Small intestine (tissue), 7 donors: Measurements from ENCODE around the gene HEATR5B. TPM values are rescaled to one million over a fixed set of nuclear protein-coding genes. Genes with fewer than 3 reads are reported as not detected.
A peak's percentile ranks its signal among the peaks of the same experiment; 100 is the strongest.

Experiments used
- DNase-seq, 2 donors: peaks; one replicate each; pipeline versions ENCODE4 v3.0.0 to v3.0.0-alpha.2; 2013
- FAIRE-seq: peaks from 2 replicates; lab custom pipeline; 2012; peaks lifted over from hg19 to GRCh38; lab: Jason Lieb, UNC
- H3K27ac ChIP-seq, 3 donors: one replicate each; pipeline ENCODE4 v1.5.1; 2013; ENCODE audit warnings: low read length in 2 of 3, mild to moderate bottlenecking in 2 of 3, control low read depth in 1 of 3, inconsistent platforms in 1 of 3, low read depth in 1 of 3, moderate library complexity in 1 of 3
- H3K27me3 ChIP-seq, 3 donors: one replicate each; pipeline ENCODE4 v1.6.1; 2013; ENCODE audit warnings: low read length in 3 of 3, inconsistent platforms in 1 of 3; ENCODE audit not compliant: control insufficient read depth in 3 of 3, insufficient read depth in 3 of 3
- H3K36me3 ChIP-seq, 3 donors: one replicate each; pipeline ENCODE4 v1.6.1; 2013; ENCODE audit warnings: low read length in 3 of 3, inconsistent platforms in 1 of 3, low read depth in 1 of 3, mild to moderate bottlenecking in 1 of 3, moderate library complexity in 1 of 3; ENCODE audit not compliant: control insufficient read depth in 3 of 3, insufficient read depth in 2 of 3
- H3K4me1 ChIP-seq, 3 donors: one replicate each; pipeline ENCODE4 v1.6.1; 2013; ENCODE audit warnings: low read length in 2 of 3, inconsistent platforms in 1 of 3, low read depth in 1 of 3, mild to moderate bottlenecking in 1 of 3, moderate library complexity in 1 of 3; ENCODE audit not compliant: control insufficient read depth in 3 of 3, insufficient read depth in 2 of 3
- H3K4me3 ChIP-seq, 3 donors: one replicate each; pipeline ENCODE4 v1.5.1; 2013; ENCODE audit warnings: low read length in 3 of 3, control low read depth in 1 of 3, inconsistent platforms in 1 of 3, low read depth in 1 of 3, mild to moderate bottlenecking in 1 of 3, moderate library complexity in 1 of 3
- H3K9me3 ChIP-seq, 2 donors: one replicate each; pipeline ENCODE4 v1.6.1; 2013; ENCODE audit warnings: low read depth in 1 of 2, low read length in 1 of 2; ENCODE audit not compliant: control insufficient read depth in 2 of 2, insufficient read depth in 1 of 2
- WGBS, 3 donors: extraction: QIAGEN DNeasy Blood & Tissue Kit; methylation state at CpG; one replicate each; pipeline ENCODE4 v1.1.7; 2013; 5-methylcytosine and 5-hydroxymethylcytosine counted together
- polyA plus RNA-seq, 4 donors: library from polyadenylated mRNA; stranded (reverse) in 3 of 4; unstranded in 1 of 4; fragments of 200-250 nt in 3 of 4; fragments of 120-200 nt in 1 of 4; gene quantifications; one replicate each; pipeline versions ENCODE4 v1.2.1 to v1.2.3, GENCODE V29; 2013
- donor health status: healthy with polysubstance abuse.
- donor health status: control.
- donor health status: control.
- donor health status: Bipolar disorder and iron deficiency.
- donor health status: healthy.

Gene HEATR5B
- polyA plus RNA-seq, 4 donors = 6.2 to 18.3 (median 10.5) TPM

GRCh38 chr2:37061013-37061711 lies 23.0 kb downstream of the HEATR5B start:
- H3K4me1 ChIP-seq = no peaks in the 10 kb centered on the region
- H3K4me3 ChIP-seq = no peak overlapping the region
- H3K27me3 ChIP-seq = no peaks in the 10 kb centered on the region
- FAIRE-seq (no peak), DNase-seq (no peak)
- H3K9me3 ChIP-seq = no peaks in the 10 kb centered on the region
- H3K27ac ChIP-seq = no peak overlapping the region
- peaks cover 6 to 28% (median 26%) of the 10 kb centered on the region in 3 donors for H3K36me3 ChIP-seq

DNA sequence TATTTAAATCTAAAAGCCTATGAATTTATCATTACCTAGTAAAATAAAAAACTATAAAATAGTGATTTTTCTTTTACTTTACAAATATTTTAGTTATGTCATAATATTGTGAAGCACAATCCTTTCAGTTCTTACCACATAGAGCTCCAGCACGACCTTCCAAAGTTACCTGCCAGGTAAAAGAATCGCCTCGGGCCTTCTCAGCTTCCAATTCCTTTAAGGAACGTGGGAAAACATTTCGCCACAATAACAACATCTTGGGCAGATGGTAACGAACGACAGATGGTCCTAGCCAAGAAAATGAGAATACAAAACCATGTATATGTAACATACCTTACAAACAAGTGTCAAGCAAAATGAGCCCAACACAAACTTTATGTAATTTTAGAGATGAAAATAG lies 23.7 kb downstream of the HEATR5B start:
- H3K9me3 ChIP-seq = no peaks in the 10 kb centered on the region
- no peaks in the 10 kb centered on the region for H3K27me3 ChIP-seq
- H3K36me3 ChIP-seq = peaks cover 6 to 25% (median 23%) of the 10 kb centered on the region in 3 donors
- H3K4me3 ChIP-seq = no peak overlapping the region
- no peak overlapping the region for H3K27ac ChIP-seq
- FAIRE-seq (no peak), DNase-seq (no peak)
- WGBS, 3 donors = 93 to 95% (median 94%) methylated on average over 7 of the region's 7 CpGs
- H3K4me1 ChIP-seq = no peaks in the 10 kb centered on the region

GRCh38 chr2:37059841-37060240 lies 24.3 kb downstream of the HEATR5B start:
- no peaks in the 10 kb centered on the region for H3K9me3 ChIP-seq
- H3K27me3 ChIP-seq = no peaks in the 10 kb centered on the region
- H3K36me3 ChIP-seq = peaks cover 3 to 21% (median 20%) of the 10 kb centered on the region in 3 donors
- H3K4me3 ChIP-seq = no peak overlapping the region
- FAIRE-seq (no peak), DNase-seq (no peak)
- WGBS, 3 donors = 93 to 98% (median 96%) methylated on average over 3 of the region's 3 CpGs
- no peak overlapping the region for H3K27ac ChIP-seq
- no peaks in the 10 kb centered on the region for H3K4me1 ChIP-seq

DNA sequence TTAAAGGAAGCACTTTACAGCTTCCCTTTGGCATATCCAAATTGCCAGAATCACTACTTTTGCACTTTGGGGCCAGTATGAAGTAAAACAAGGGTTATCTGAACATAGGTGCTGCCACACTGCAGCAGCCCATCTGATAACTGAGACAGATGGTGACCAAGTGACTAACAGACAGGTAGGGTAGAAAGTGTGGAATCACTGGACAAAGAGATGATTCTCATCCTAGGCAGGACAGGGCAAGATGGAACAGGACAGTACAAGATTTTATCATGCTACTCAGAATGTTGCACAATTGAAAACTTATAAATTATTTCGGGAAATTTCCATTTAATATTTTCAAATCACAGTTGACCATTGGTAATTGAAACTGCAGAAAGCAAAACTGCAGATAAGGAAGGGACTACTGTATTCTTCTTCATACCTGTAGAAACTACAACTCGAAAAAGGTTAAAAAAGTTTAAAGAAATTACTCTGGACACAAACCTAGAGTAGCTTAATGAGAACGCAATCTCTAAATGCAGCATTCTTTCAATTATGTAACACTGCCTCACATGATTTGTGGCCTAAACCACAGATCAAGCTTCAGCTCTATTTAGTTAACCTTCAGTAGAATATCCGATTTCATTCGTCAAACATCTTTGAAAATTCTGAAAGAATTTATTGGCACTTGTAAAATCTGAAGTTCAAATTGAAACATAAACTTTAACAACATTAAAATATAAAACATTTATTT lies 31.4 kb downstream of the HEATR5B start:
- H3K9me3 ChIP-seq = no peaks in the 10 kb centered on the region
- peaks cover 5 to 15% (median 10%) of the 10 kb centered on the region in 3 donors for H3K36me3 ChIP-seq
- DNase-seq (no peak), FAIRE-seq (no peak)
- no peak overlapping the region for H3K4me3 ChIP-seq
- H3K27me3 ChIP-seq = no peaks in the 10 kb centered on the region
- no peak overlapping the region for H3K27ac ChIP-seq
- no peaks in the 10 kb centered on the region for H3K4me1 ChIP-seq
- WGBS, 3 donors = 94 to 95% (median 95%) methylated on average over 5 of the region's 5 CpGs

DNA sequence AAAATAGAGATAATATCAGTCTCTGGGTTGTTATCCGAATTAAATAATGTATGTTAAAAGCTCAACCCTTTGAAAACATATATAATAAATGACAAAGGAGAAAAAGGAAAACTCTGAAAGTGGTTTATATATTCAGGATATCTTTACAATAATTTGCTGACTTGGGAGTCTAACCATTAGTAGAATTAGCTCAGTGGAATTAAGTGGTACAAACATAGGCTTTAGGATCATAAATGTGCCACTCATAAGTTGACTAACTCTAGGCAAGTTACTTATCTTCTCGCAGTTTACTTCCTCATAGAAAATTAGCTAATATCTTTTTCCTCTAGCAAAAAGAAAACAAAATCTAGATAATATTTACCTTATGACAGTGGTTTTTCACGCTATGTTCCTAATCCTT lies 44.6 kb downstream of the HEATR5B start:
- FAIRE-seq = no peak
- WGBS, 3 donors = 71 to 80% (median 74%) methylated on average over 3 of the region's 3 CpGs
- Histone ChIP-seq H3K9me3 (no peaks in the 10 kb centered on the region), H3K4me1 (no peaks in the 10 kb centered on the region), H3K36me3 (peaks cover 4 to 20% (median 10%) of the 10 kb centered on the region in 3 donors), H3K27ac (peak overlapping the region in 1 of 3 donors; percentile 38), H3K27me3 (no peaks in the 10 kb centered on the region), H3K4me3 (no peak overlapping the region)
- DNase-seq = peak in 1 of 2 donors; percentile 36

GRCh38 chr2:37037771-37038170 lies 46.4 kb downstream of the HEATR5B start:
- WGBS, 3 donors = 94 to 97% (median 96%) methylated on average over 2 of the region's 2 CpGs
- no peak for DNase-seq
- Histone ChIP-seq H3K4me1 (no peaks in the 10 kb centered on the region), H3K27ac (no peak overlapping the region), H3K36me3 (peaks cover 4 to 22% (median 10%) of the 10 kb centered on the region in 3 donors), H3K27me3 (no peaks in the 10 kb centered on the region), H3K4me3 (no peak overlapping the region), H3K9me3 (no peaks in the 10 kb centered on the region)
- FAIRE-seq = no peak

DNA sequence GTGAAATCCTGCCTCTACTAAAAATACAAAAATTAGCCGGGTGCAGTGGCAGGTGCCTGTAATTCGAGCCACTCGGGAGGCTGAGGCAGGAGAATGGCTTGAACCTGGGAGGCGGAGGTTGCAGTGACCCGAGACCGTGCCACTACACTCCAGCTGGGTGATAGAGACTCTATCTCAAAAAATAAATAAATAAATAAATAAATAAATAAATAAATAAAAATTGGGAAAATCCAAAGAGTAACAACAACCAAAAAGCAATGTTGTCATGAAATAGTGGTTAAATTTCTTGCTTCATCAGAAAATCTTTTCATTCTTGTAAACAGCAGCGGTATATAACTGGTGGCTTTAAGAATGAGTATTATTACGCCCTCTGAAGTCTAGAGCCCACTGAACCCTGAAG lies 54.4 kb downstream of the HEATR5B start:
- H3K4me3 ChIP-seq = no peak overlapping the region
- H3K4me1 ChIP-seq = no peaks in the 10 kb centered on the region
- no peak for FAIRE-seq
- no peak for DNase-seq
- 96 to 97% (median 97%) methylated on average over 8 of the region's 8 CpGs for WGBS, 3 donors
- no peaks in the 10 kb centered on the region for H3K9me3 ChIP-seq
- H3K27me3 ChIP-seq = no peaks in the 10 kb centered on the region
- H3K36me3 ChIP-seq = peaks cover 4 to 22% (median 8%) of the 10 kb centered on the region in 3 donors
- no peak overlapping the region for H3K27ac ChIP-seq

GRCh38 chr2:37026050-37026449 lies 58.1 kb downstream of the HEATR5B start:
- 84 to 91% (median 85%) methylated on average over 5 of the region's 5 CpGs for WGBS, 3 donors
- no peak overlapping the region for H3K27ac ChIP-seq
- H3K4me1 ChIP-seq = no peaks in the 10 kb centered on the region
- FAIRE-seq (no peak), DNase-seq (no peak)
- peaks cover 4 to 31% (median 7%) of the 10 kb centered on the region in 3 donors for H3K36me3 ChIP-seq
- H3K9me3 ChIP-seq = no peaks in the 10 kb centered on the region
- no peaks in the 10 kb centered on the region for H3K27me3 ChIP-seq
- no peak overlapping the region for H3K4me3 ChIP-seq
